ENCODE data around the gene ZNF644.

- TF ChIP-seq ATF2 (CRISPR knock-in tag; IDR thresholded peaks at IDR 0.05; ENCODE audit: borderline replicate concordance, low read depth) (no peak), USF1 (CRISPR knock-in tag; IDR thresholded peaks at IDR 0.05) (no peak), MAX (CRISPR knock-in tag; IDR thresholded peaks at IDR 0.05) (no peak), MXD4 (CRISPR knock-in tag; IDR thresholded peaks at IDR 0.05; ENCODE audit: borderline replicate concordance) (no peak), JUN (CRISPR knock-in tag; IDR thresholded peaks at IDR 0.05) (no peak), CTCF (IDR thresholded peaks at IDR 0.05) (no peak), NFYB (CRISPR knock-in tag; conservative IDR thresholded peaks at IDR 0.05; ENCODE audit: low read depth) (no peak), FOXJ3 (CRISPR knock-in tag; IDR thresholded peaks at IDR 0.05; ENCODE audit: borderline replicate concordance) (no peak), SP1 (CRISPR knock-in tag; conservative IDR thresholded peaks at IDR 0.05) (no peak), NFATC4 (CRISPR knock-in tag; IDR thresholded peaks at IDR 0.05) (no peak), TEAD4 (CRISPR knock-in tag; IDR thresholded peaks at IDR 0.05) (no peak), ZSCAN18 (CRISPR knock-in tag; IDR thresholded peaks at IDR 0.05) (no peak), NR2C2 (CRISPR knock-in tag; IDR thresholded peaks at IDR 0.05) (no peak), ZNF138 (CRISPR knock-in tag; conservative IDR thresholded peaks at IDR 0.05) (no peak)
These were observed 58.2 kb downstream of the ZNF644 start for GRCh38 chr1:90963651-90964050.

Data from WTC11 (cell line).